Cardiac muscle cell (in vitro differentiated cells and primary cell): ENCODE data around the gene OR56A1. TPM values are rescaled to one million over a fixed set of nuclear protein-coding genes. Genes with fewer than 3 reads are reported as not detected.
A peak's percentile ranks its signal among the peaks of the same experiment; 100 is the strongest.

Experiments
- DNase-seq, 2 donors: peaks; one replicate each; pipeline versions ENCODE4 v3.0.0 to v3.0.0-alpha.2; 2010 to 2017; ENCODE audit warnings: low read depth in 1 of 2, low spot score in 1 of 2
- H3K27ac ChIP-seq: fragments of 200-600 bp; sonication (generic); 2 replicates; pipeline ENCODE4 v1.5.1; 2016
- H3K27me3 ChIP-seq: fragments of 200-600 bp; sonication (generic); 2 replicates; pipeline ENCODE4 v1.6.0; 2016; ENCODE audit warnings: control low read depth
- H3K36me3 ChIP-seq: fragments of 200-600 bp; sonication (generic); 2 replicates; pipeline ENCODE4 v1.5.1; 2016; ENCODE audit warnings: control low read depth
- H3K4me1 ChIP-seq: fragments of 200-600 bp; sonication (generic); 2 replicates; pipeline ENCODE4 v1.8.1; 2017; ENCODE audit warnings: low read depth, mild to moderate bottlenecking, mixed run types
- H3K4me3 ChIP-seq: fragments of 200-600 bp; sonication (generic); 2 replicates; pipeline ENCODE4 v1.5.1; 2016; ENCODE audit warnings: mild to moderate bottlenecking
- H3K9me3 ChIP-seq: fragments of 200-600 bp; sonication (generic); 2 replicates; pipeline ENCODE4 v1.5.1; 2017; ENCODE audit warnings: low read depth, mild to moderate bottlenecking, control low read depth
- polyA plus RNA-seq: library from polyadenylated mRNA; unstranded; fragments of >200 nt; fragmentation: Nextera tagmentation; extraction: Ambion mirVana; gene quantifications from 2 replicates; pipeline ENCODE4 v1.2.1, GENCODE V29; 2016
- total RNA-seq: library from RNA; depleted of rRNA; stranded (reverse); fragments of >200 nt; gene quantifications from 2 replicates; pipeline ENCODE4 v1.2.3, GENCODE V29; 2016
- TF ChIP-seq, protein P1 (sequence below): IDR thresholded peaks from 2 replicates; pipeline ENCODE4 v1.5.1; 2012; ENCODE audit warnings: low read depth, mild to moderate bottlenecking, low read length

OR56A1 gene
- total and polyA plus RNA-seq, 2 experiments from 2014 or later: 0.18 TPM; not detected in 1

DNA sequence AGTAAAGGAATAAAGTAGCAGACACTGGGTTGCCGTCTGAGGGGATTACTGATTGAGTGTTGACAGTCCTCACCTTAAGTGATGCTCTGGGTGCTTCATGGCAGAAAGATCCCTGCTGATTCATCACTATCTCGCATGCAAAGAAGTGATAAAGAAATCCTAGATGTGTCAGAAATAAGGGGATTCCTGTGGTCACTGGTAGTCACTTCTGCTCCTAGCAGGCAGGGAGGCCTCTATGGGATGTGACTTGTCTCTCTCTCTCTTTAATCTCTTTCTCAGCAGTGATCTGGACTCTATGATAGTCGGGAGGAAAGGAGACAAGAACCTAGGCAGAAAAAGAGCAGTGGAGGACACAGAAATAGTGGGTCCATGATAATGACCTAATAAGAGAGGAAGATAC is 30.9 kb upstream of the OR56A1 start:
- Histone ChIP-seq H3K27ac (no peak overlapping the region), H3K4me3 (no peak overlapping the region), H3K9me3 (no peaks in the 10 kb centered on the region), H3K27me3 (no peaks in the 10 kb centered on the region), H3K36me3 (no peaks in the 10 kb centered on the region), H3K4me1 (no peaks in the 10 kb centered on the region)
- DNase-seq: no peak
- TF ChIP-seq, protein P1, sequence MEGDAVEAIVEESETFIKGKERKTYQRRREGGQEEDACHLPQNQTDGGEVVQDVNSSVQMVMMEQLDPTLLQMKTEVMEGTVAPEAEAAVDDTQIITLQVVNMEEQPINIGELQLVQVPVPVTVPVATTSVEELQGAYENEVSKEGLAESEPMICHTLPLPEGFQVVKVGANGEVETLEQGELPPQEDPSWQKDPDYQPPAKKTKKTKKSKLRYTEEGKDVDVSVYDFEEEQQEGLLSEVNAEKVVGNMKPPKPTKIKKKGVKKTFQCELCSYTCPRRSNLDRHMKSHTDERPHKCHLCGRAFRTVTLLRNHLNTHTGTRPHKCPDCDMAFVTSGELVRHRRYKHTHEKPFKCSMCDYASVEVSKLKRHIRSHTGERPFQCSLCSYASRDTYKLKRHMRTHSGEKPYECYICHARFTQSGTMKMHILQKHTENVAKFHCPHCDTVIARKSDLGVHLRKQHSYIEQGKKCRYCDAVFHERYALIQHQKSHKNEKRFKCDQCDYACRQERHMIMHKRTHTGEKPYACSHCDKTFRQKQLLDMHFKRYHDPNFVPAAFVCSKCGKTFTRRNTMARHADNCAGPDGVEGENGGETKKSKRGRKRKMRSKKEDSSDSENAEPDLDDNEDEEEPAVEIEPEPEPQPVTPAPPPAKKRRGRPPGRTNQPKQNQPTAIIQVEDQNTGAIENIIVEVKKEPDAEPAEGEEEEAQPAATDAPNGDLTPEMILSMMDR: no peak

DNA sequence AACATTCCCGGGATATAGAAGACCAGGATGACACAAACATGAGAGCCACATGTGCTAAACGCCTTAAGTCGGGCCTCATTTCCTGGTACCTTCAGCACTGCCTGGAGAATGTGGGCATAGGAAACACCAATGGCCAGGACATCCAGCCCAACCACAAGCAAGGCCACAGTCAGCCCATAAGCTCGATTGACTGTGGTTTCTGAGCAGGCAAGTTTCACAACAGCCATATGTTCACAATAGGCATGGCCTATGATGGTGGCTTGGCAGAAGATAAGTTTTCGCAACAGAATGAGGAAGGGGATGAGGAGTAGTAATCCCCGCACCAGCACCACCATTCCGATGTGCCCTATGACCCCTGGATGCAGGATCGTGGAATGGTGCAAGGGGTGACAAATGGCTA is 26.9 kb upstream of the OR56A1 start:
- Histone ChIP-seq H3K9me3 (no peaks in the 10 kb centered on the region), H3K4me3 (no peak overlapping the region), H3K27me3 (no peaks in the 10 kb centered on the region), H3K27ac (no peak overlapping the region), H3K36me3 (no peaks in the 10 kb centered on the region), H3K4me1 (no peaks in the 10 kb centered on the region)
- DNase-seq: no peak
- TF ChIP-seq, protein P1: no peak

DNA sequence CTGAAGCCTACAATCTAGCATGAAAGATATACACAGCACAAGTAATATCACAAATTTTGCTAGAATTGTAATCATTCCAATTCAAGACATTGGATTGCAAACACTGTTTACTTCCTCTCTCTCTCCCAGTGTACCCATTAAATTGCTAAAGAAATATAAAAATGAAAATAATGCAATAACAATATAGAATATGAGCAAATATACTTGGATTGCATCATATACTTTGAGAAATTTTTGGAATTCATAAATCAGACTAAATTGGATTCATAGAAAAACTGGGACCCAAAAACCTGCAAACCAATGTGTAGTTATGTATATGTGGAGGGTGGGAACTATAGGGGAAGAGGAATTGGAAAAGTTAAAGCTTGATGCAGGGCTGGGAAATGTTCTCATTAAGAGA is 25.0 kb upstream of the OR56A1 start:
- no peaks in the 10 kb centered on the region for H3K36me3 ChIP-seq
- no peak overlapping the region for H3K27ac ChIP-seq
- no peaks in the 10 kb centered on the region for H3K9me3 ChIP-seq
- no peak for DNase-seq
- no peaks in the 10 kb centered on the region for H3K4me1 ChIP-seq
- no peak overlapping the region for H3K4me3 ChIP-seq
- H3K27me3 ChIP-seq: no peaks in the 10 kb centered on the region
- TF ChIP-seq, protein P1: no peak

DNA sequence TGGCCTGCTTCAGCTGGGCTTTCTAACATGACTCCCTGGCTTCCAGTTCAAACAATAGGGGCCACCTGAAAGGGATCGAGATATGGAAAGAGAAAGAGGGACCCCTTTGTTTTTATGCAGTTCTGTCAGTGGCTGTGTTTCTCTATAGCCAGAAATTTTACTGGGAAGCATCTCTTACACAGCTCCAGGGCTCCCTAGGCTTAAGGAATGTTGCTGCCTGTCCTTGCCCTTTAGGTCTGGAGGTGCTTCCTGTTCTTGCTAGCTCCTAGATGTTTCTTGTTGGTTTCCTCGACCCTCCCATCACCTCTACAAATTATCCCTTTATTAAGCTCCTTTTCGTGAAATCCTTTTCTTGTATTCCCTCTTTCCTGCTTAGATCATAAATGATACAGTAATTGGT is 21.8 kb upstream of the OR56A1 start:
- DNase-seq: no peak
- H3K4me3 ChIP-seq: no peak overlapping the region
- H3K36me3 ChIP-seq: no peaks in the 10 kb centered on the region
- H3K27ac ChIP-seq: no peak overlapping the region
- H3K4me1 ChIP-seq: no peaks in the 10 kb centered on the region
- TF ChIP-seq, protein P1: no peak
- no peaks in the 10 kb centered on the region for H3K9me3 ChIP-seq
- no peaks in the 10 kb centered on the region for H3K27me3 ChIP-seq

DNA sequence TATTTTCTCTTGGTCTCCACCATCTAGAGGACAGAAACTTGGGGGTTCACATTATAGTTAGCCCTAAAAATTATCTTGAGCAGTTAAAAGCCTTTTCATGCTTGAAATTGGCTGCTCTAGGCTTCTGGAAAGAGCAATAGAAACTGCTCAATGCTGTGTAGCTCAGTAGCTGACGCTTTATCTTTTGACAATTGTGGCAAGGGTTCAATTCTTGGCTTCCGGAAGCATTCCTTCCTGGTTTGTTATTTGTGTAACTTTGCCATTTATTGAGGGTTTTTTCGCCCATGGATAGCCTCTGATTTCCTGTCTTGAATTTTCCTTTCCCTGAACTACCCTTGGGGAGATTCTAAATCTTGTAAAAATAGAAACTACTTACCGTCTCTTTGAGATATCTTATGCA is 10.3 kb upstream of the OR56A1 start:
- DNase-seq: peak in 1 of 2 donors; percentile 33
- TF ChIP-seq, protein P1: no peak
- Histone ChIP-seq H3K36me3 (no peaks in the 10 kb centered on the region), H3K9me3 (no peaks in the 10 kb centered on the region), H3K27me3 (no peaks in the 10 kb centered on the region), H3K4me3 (no peak overlapping the region), H3K27ac (no peak overlapping the region), H3K4me1 (no peaks in the 10 kb centered on the region)

DNA sequence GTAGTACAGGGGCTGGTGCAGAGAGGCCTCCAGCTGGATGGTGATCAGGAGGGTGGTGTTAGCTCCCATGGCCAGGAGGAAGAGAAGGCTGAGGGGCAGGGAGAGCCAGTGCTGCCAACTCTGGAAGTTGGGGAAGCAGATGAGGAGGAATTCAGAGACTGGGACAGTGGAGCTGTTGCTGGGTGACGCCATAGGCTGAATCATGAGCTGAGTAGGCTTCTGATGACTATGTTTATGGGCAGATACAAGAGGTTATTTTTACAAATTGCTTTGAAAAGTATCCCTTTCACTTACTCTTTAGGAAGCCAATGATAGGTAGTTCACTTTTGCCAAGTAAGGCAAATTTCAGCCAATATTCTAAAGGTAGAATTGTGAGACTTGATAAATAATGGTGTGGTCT is 3.1 kb downstream of the OR56A1 start:
- Histone ChIP-seq H3K4me1 (peaks cover 2% of the 10 kb centered on the region), H3K27me3 (no peaks in the 10 kb centered on the region), H3K9me3 (no peaks in the 10 kb centered on the region), H3K4me3 (no peak overlapping the region), H3K27ac (no peak overlapping the region), H3K36me3 (no peaks in the 10 kb centered on the region)
- DNase-seq: no peak
- TF ChIP-seq, protein P1: no peak
